Muscle of leg (tissue), 11 donors: ENCODE data around the gene KRAS. TPM values are rescaled to one million over a fixed set of nuclear protein-coding genes. Genes with fewer than 3 reads are reported as not detected.

Source experiments
- DNase-seq: peaks from one replicate; pipeline ENCODE4 v3.0.0; 2013
- H3K27ac ChIP-seq: one replicate; pipeline ENCODE4 v1.5.1; 2013; ENCODE audit warnings: mild to moderate bottlenecking, low read length, control low read depth
- H3K27me3 ChIP-seq: one replicate; pipeline ENCODE4 v1.6.1; 2013; ENCODE audit warnings: low read length; ENCODE audit not compliant: control insufficient read depth, insufficient read depth
- H3K36me3 ChIP-seq: one replicate; pipeline ENCODE4 v1.6.1; 2013; ENCODE audit warnings: low read length; ENCODE audit not compliant: control insufficient read depth, insufficient read depth
- H3K4me1 ChIP-seq: one replicate; pipeline ENCODE4 v1.6.1; 2013; ENCODE audit warnings: low read length; ENCODE audit not compliant: control insufficient read depth, insufficient read depth
- H3K4me3 ChIP-seq: one replicate; pipeline ENCODE4 v1.5.1; 2013; ENCODE audit warnings: low read length, control low read depth
- H3K9me3 ChIP-seq: replicated peaks from 2 replicates; pipeline ENCODE4 v1.6.1; 2013; ENCODE audit warnings: low read depth, low read length; ENCODE audit not compliant: control insufficient read depth
- WGBS: methylation state at CpG from one replicate; pipeline ENCODE4 v1.1.5; 2013; ENCODE audit warnings: missing lambda C conversion rate; ENCODE audit not compliant: insufficient coverage; 5-methylcytosine and 5-hydroxymethylcytosine counted together
- polyA plus RNA-seq, 8 donors: library from polyadenylated mRNA; unstranded; fragments of 120-200 nt; gene quantifications; one replicate each; pipeline versions ENCODE4 v1.2.1 to v1.2.3, GENCODE V29; 2013; ENCODE audit warnings: inconsistent platforms in 1 of 8, low replicate concordance in 1 of 8; ENCODE audit not compliant: insufficient read length in 8 of 8, insufficient read depth in 1 of 8
- total RNA-seq: library from RNA; stranded (reverse); fragments of 120-200 nt; gene quantifications from one replicate; pipeline ENCODE4 v1.2.4, GENCODE V29; 2013

KRAS gene
- total and polyA plus RNA-seq, 9 donors: 10.1 to 25.6 (median 17.9) TPM

GRCh38 chr12:25257590-25258324 lies 7.0 kb upstream of the KRAS start:
- 94% methylated on average over 2 of the region's 5 CpGs for WGBS
- no peak for DNase-seq
- no peak overlapping the region for H3K27ac ChIP-seq
- no peaks in the 10 kb centered on the region for H3K4me1 ChIP-seq
- no peaks in the 10 kb centered on the region for H3K27me3 ChIP-seq
- no peaks in the 10 kb centered on the region for H3K36me3 ChIP-seq
- H3K9me3 ChIP-seq: no peaks in the 10 kb centered on the region
- no peak overlapping the region for H3K4me3 ChIP-seq

GRCh38 chr12:25256826-25257225 lies 6.1 kb upstream of the KRAS start:
- Histone ChIP-seq H3K4me3 (no peak overlapping the region), H3K9me3 (no peaks in the 10 kb centered on the region), H3K4me1 (no peaks in the 10 kb centered on the region), H3K27ac (no peak overlapping the region), H3K27me3 (no peaks in the 10 kb centered on the region), H3K36me3 (no peaks in the 10 kb centered on the region)
- 57% methylated on average over 3 of the region's 3 CpGs for WGBS
- no peak for DNase-seq

GRCh38 chr12:25256005-25256404 lies 5.3 kb upstream of the KRAS start:
- 88% methylated on average over 3 of the region's 5 CpGs for WGBS

GRCh38 chr12:25254271-25254880 lies 3.6 kb upstream of the KRAS start:
- Histone ChIP-seq H3K27ac (no peak overlapping the region), H3K4me3 (no peak overlapping the region), H3K27me3 (no peaks in the 10 kb centered on the region), H3K36me3 (no peaks in the 10 kb centered on the region), H3K9me3 (no peaks in the 10 kb centered on the region), H3K4me1 (peaks cover 6% of the 10 kb centered on the region)
- 83% methylated on average over 2 of the region's 4 CpGs for WGBS
- no peak for DNase-seq

More at GRCh38 chr12:25256005-25256404, 5.3 kb upstream of the KRAS start:
- H3K36me3 ChIP-seq: no peaks in the 10 kb centered on the region
- no peak overlapping the region for H3K27ac ChIP-seq
- no peaks in the 10 kb centered on the region for H3K9me3 ChIP-seq
- peaks cover 2% of the 10 kb centered on the region for H3K4me1 ChIP-seq
- H3K4me3 ChIP-seq: no peak overlapping the region
- no peak for DNase-seq
- H3K27me3 ChIP-seq: no peaks in the 10 kb centered on the region

GRCh38 chr12:25253371-25254068 lies 2.8 kb upstream of the KRAS start:
- no peaks in the 10 kb centered on the region for H3K9me3 ChIP-seq
- no peak for DNase-seq
- H3K36me3 ChIP-seq: no peaks in the 10 kb centered on the region
- 83% methylated on average over 1 of the region's 5 CpGs for WGBS
- peaks cover 6% of the 10 kb centered on the region for H3K4me1 ChIP-seq
- H3K4me3 ChIP-seq: no peak overlapping the region
- H3K27me3 ChIP-seq: no peaks in the 10 kb centered on the region
- no peak overlapping the region for H3K27ac ChIP-seq

- Histone ChIP-seq H3K4me1 (peaks cover 6% of the 10 kb centered on the region), H3K9me3 (no peaks in the 10 kb centered on the region), H3K36me3 (no peaks in the 10 kb centered on the region), H3K27ac (no peak overlapping the region), H3K27me3 (no peaks in the 10 kb centered on the region), H3K4me3 (no peak overlapping the region)
- DNase-seq: no peak
- no CpG with 5 or more reads among the region's 3 CpGs for WGBS
These were observed 2.2 kb upstream of the KRAS start for GRCh38 chr12:25252946-25253345.

- WGBS: 62% methylated on average over 3 of the region's 6 CpGs
- H3K27me3 ChIP-seq: no peaks in the 10 kb centered on the region
- H3K27ac ChIP-seq: peak overlapping the region; percentile 92
These were observed 1.0 kb upstream of the KRAS start for GRCh38 chr12:25251769-25252168.

GRCh38 chr12:25249931-25250738 lies 594 bp downstream of the KRAS start:
- peaks cover 6% of the 10 kb centered on the region for H3K4me1 ChIP-seq
- DNase-seq: peak; percentile 60
- WGBS: 0% methylated on average over 13 of the region's 56 CpGs

More at GRCh38 chr12:25251769-25252168, 1.0 kb upstream of the KRAS start:
- H3K36me3 ChIP-seq: no peaks in the 10 kb centered on the region
- peak overlapping the region; percentile 63 for H3K4me3 ChIP-seq
- DNase-seq: peak; percentile 17
- H3K9me3 ChIP-seq: no peaks in the 10 kb centered on the region
- peaks cover 6% of the 10 kb centered on the region for H3K4me1 ChIP-seq

GRCh38 chr12:25248732-25249131 lies 2.0 kb downstream of the KRAS start:
- Histone ChIP-seq H3K27me3 (no peaks in the 10 kb centered on the region), H3K27ac (no peak overlapping the region), H3K36me3 (no peaks in the 10 kb centered on the region), H3K9me3 (no peaks in the 10 kb centered on the region), H3K4me1 (peaks cover 6% of the 10 kb centered on the region), H3K4me3 (no peak overlapping the region)
- whole genome bisulfite sequencing: no CpG with 5 or more reads among the region's 1 CpG
- no peak for DNase-seq

More at GRCh38 chr12:25249931-25250738, 594 bp downstream of the KRAS start:
- Histone ChIP-seq H3K4me3 (peak overlapping the region; percentile 87), H3K27me3 (no peaks in the 10 kb centered on the region), H3K27ac (peak overlapping the region; percentile 79), H3K36me3 (no peaks in the 10 kb centered on the region), H3K9me3 (no peaks in the 10 kb centered on the region)
